DOHH2 (cell line): ENCODE results near the gene P3R3URF.

Experiments
- H3F3A ChIP-seq: fragments of 200-600 bp; sonication (generic), shearing (Covaris generic); 2 replicates; pipeline ENCODE4 v1.6.0; 2016; ENCODE audit warnings: antibody characterized with exemption, mild to moderate bottlenecking; ENCODE audit not compliant: control insufficient read depth, insufficient read depth
- H3K27ac ChIP-seq: fragments of 200-600 bp; sonication (generic); 2 replicates; pipeline ENCODE4 v1.5.1; 2014; ENCODE audit warnings: low read depth, mild to moderate bottlenecking, low read length, moderate library complexity
- H3K27me3 ChIP-seq: fragments of 200-600 bp; sonication (generic); 2 replicates; pipeline ENCODE4 v1.6.1; 2014; ENCODE audit warnings: mild to moderate bottlenecking, low read length, mixed read lengths; ENCODE audit not compliant: control insufficient read depth
- H3K36me3 ChIP-seq: fragments of 200-600 bp; sonication (generic); 2 replicates; pipeline ENCODE4 v1.6.1; 2014; ENCODE audit warnings: mild to moderate bottlenecking, low read length, moderate library complexity, mixed read lengths; ENCODE audit not compliant: control insufficient read depth
- H3K4me1 ChIP-seq: fragments of 200-600 bp; sonication (generic); 2 replicates; pipeline ENCODE4 v1.6.1; 2014; ENCODE audit warnings: mild to moderate bottlenecking, low read length, mixed read lengths; ENCODE audit not compliant: control insufficient read depth
- H3K4me2 ChIP-seq: fragments of 200-600 bp; sonication (generic); 2 replicates; pipeline ENCODE4 v1.6.0; 2014; ENCODE audit warnings: mild to moderate bottlenecking, low read length, moderate library complexity
- H3K4me3 ChIP-seq: fragments of 200-600 bp; sonication (generic); 2 replicates; pipeline ENCODE4 v1.5.1; 2014; ENCODE audit warnings: mild to moderate bottlenecking, low read length, mixed read lengths
- H3K79me2 ChIP-seq: fragments of 200-600 bp; sonication (generic); 2 replicates; pipeline ENCODE4 v1.6.1; 2014; ENCODE audit warnings: mild to moderate bottlenecking, low read length, mixed read lengths; ENCODE audit not compliant: control insufficient read depth
- H3K9me2 ChIP-seq: fragments of 200-600 bp; sonication (generic); replicated peaks from 2 replicates; pipeline ENCODE4 v1.6.1; 2014; ENCODE audit warnings: mild to moderate bottlenecking, low read length, mixed read lengths; ENCODE audit not compliant: control insufficient read depth
- H3K9me3 ChIP-seq: fragments of 200-600 bp; sonication (generic); 2 replicates; pipeline ENCODE4 v1.6.1; 2014; ENCODE audit warnings: antibody characterized with exemption, low read length, mixed read lengths; ENCODE audit not compliant: control insufficient read depth, insufficient read depth
- H4K20me1 ChIP-seq: fragments of 200-600 bp; sonication (generic); 2 replicates; pipeline ENCODE4 v1.6.0; 2014; ENCODE audit warnings: low read depth, mild to moderate bottlenecking, antibody characterized with exemption, low read length, moderate library complexity; ENCODE audit not compliant: control insufficient read depth, insufficient read depth
- CTCF ChIP-seq: fragments of 200-600 bp; sonication (generic); IDR thresholded peaks from one replicate; pipeline ENCODE4 v1.5.1; 2014; ENCODE audit warnings: antibody characterized with exemption, mild to moderate bottlenecking, low read depth, low read length; ENCODE audit not compliant: poor library complexity, severe bottlenecking
- EZH2phosphoT487 ChIP-seq: fragments of 200-600 bp; sonication (generic); IDR thresholded peaks from 2 replicates; pipeline ENCODE4 v1.6.1; 2017; ENCODE audit warnings: borderline replicate concordance, mild to moderate bottlenecking, antibody characterized with exemption, low read length, moderate library complexity, mixed read lengths

The P3R3URF gene

GRCh38 chr1:46172321-46172720, 4.0 kb downstream of the P3R3URF start:
- no peak overlapping the region for H3K27ac ChIP-seq
- H3K4me1 ChIP-seq: peaks cover 19% of the 10 kb centered on the region
- H3K36me3 ChIP-seq: no peaks in the 10 kb centered on the region
- H3K9me3 ChIP-seq: no peaks in the 10 kb centered on the region
- TF ChIP-seq CTCF (no peak), EZH2phosphoT487 (no peak)
- peaks cover 3% of the 10 kb centered on the region; the same call in 1 of the 2 replicates for H3K27me3 ChIP-seq
- no peaks in the 10 kb centered on the region for H4K20me1 ChIP-seq
- no peak overlapping the region for H3K4me2 ChIP-seq
- H3K4me3 ChIP-seq: no peak overlapping the region
- H3K9me2 ChIP-seq: no peaks in the 10 kb centered on the region
- H3K79me2 ChIP-seq: no peaks in the 10 kb centered on the region
- H3F3A ChIP-seq: no peaks in the 10 kb centered on the region

GRCh38 chr1:46171871-46172270, 4.4 kb downstream of the P3R3URF start:
- no peaks in the 10 kb centered on the region for H3K79me2 ChIP-seq
- peaks cover 3% of the 10 kb centered on the region; the same call in 1 of the 2 replicates for H3K27me3 ChIP-seq
- TF ChIP-seq CTCF (no peak), EZH2phosphoT487 (no peak)
- H3K36me3 ChIP-seq: no peaks in the 10 kb centered on the region
- H3K4me1 ChIP-seq: peaks cover 23% of the 10 kb centered on the region
- H3K4me3 ChIP-seq: no peak overlapping the region
- H3F3A ChIP-seq: no peaks in the 10 kb centered on the region
- H3K4me2 ChIP-seq: no peak overlapping the region
- H4K20me1 ChIP-seq: no peaks in the 10 kb centered on the region
- H3K27ac ChIP-seq: no peak overlapping the region
- no peaks in the 10 kb centered on the region for H3K9me3 ChIP-seq
- no peaks in the 10 kb centered on the region for H3K9me2 ChIP-seq

GRCh38 chr1:46171351-46171750, 4.9 kb downstream of the P3R3URF start:
- TF ChIP-seq CTCF (no peak), EZH2phosphoT487 (no peak)
- Histone ChIP-seq H3K27ac (no peak overlapping the region), H3K9me2 (no peaks in the 10 kb centered on the region), H3K79me2 (no peaks in the 10 kb centered on the region), H3K4me3 (no peak overlapping the region), H3K27me3 (peaks cover 3% of the 10 kb centered on the region; the same call in 1 of the 2 replicates), H3F3A (no peaks in the 10 kb centered on the region), H3K9me3 (no peaks in the 10 kb centered on the region), H3K36me3 (no peaks in the 10 kb centered on the region), H4K20me1 (no peaks in the 10 kb centered on the region), H3K4me2 (no peak overlapping the region), H3K4me1 (peaks cover 28% of the 10 kb centered on the region)
